ENCODE measurements around the gene PRR5. TPM values are rescaled to one million over a fixed set of nuclear protein-coding genes. Genes with fewer than 3 reads are reported as not detected.

Gene PRR5
- total RNA-seq, 2 experiments from 2014 or later = 0.19 to 1.8 TPM

- POLR2A ChIA-PET = no interaction called here
- CTCF ChIA-PET (ENCODE audit: unreplicated experiment) = no interaction called here
These were observed 42.9 kb upstream of the PRR5 start for GRCh38 chr22:44659140-44659539.

GRCh38 chr22:44660051-44660830, 41.8 kb upstream of the PRR5 start:
- no peak overlapping the region for H3K27ac ChIP-seq (ENCODE audit: low read depth, low read length, poor library complexity, severe bottlenecking)
- POLR2A ChIA-PET = no interaction called here
- H3K4me1 ChIP-seq (ENCODE audit: insufficient read depth, low read length, poor library complexity, severe bottlenecking) = no peaks in the 10 kb centered on the region
- H3K9me2 ChIP-seq (ENCODE audit: insufficient read depth, low read length) = no peaks in the 10 kb centered on the region
- no peaks in the 10 kb centered on the region for H3K79me2 ChIP-seq (ENCODE audit: insufficient read depth, low read depth, low read length)
- no peak for DNase-seq (ENCODE audit: low spot score)
- no peak overlapping the region for H3K4me2 ChIP-seq (ENCODE audit: low read length)
- H3K36me3 ChIP-seq (ENCODE audit: insufficient read depth, low read length) = no peaks in the 10 kb centered on the region
- TF ChIP-seq CTCF (conservative IDR thresholded peaks at IDR 0.05; ENCODE audit: low read length) = no peak
- TF ChIP-seq EZH2phosphoT487 (IDR thresholded peaks at IDR 0.05; ENCODE audit: borderline replicate concordance, low read depth, low read length) = no peak
- CTCF ChIA-PET (ENCODE audit: unreplicated experiment) = no interaction called here
- H2AFZ ChIP-seq (ENCODE audit: low read length) = no peak overlapping the region
- H4K20me1 ChIP-seq (ENCODE audit: insufficient read depth, low read length) = no peaks in the 10 kb centered on the region
- H3K4me3 ChIP-seq (ENCODE audit: low read depth, low read length, poor library complexity, severe bottlenecking) = no peak overlapping the region
- no peaks in the 10 kb centered on the region for H3K9me3 ChIP-seq (ENCODE audit: low read length)
- BruUV-seq (replicated peaks) = no TSS peak
- intact Hi-C loops (cut with micrococcal nuclease; ENCODE audit: unreplicated experiment) = no loop called here

More at GRCh38 chr22:44659140-44659539, 42.9 kb upstream of the PRR5 start:
- no peaks in the 10 kb centered on the region for H3K79me2 ChIP-seq (ENCODE audit: insufficient read depth, low read depth, low read length)
- H3K4me1 ChIP-seq (ENCODE audit: insufficient read depth, low read length, poor library complexity, severe bottlenecking) = no peaks in the 10 kb centered on the region
- no peaks in the 10 kb centered on the region for H3K9me2 ChIP-seq (ENCODE audit: insufficient read depth, low read length)
- H3K27ac ChIP-seq (ENCODE audit: low read depth, low read length, poor library complexity, severe bottlenecking) = no peak overlapping the region
- H3K4me2 ChIP-seq (ENCODE audit: low read length) = no peak overlapping the region
- no peaks in the 10 kb centered on the region for H3K9me3 ChIP-seq (ENCODE audit: low read length)
- no peaks in the 10 kb centered on the region for H4K20me1 ChIP-seq (ENCODE audit: insufficient read depth, low read length)
- H3K36me3 ChIP-seq (ENCODE audit: insufficient read depth, low read length) = no peaks in the 10 kb centered on the region
- no TSS peak for BruUV-seq (replicated peaks)
- no peak overlapping the region for H2AFZ ChIP-seq (ENCODE audit: low read length)
- no peak for DNase-seq (ENCODE audit: low spot score)
- intact Hi-C loops (cut with micrococcal nuclease; ENCODE audit: unreplicated experiment) = no loop called here
- H3K4me3 ChIP-seq (ENCODE audit: low read depth, low read length, poor library complexity, severe bottlenecking) = no peak overlapping the region
- TF ChIP-seq EZH2phosphoT487 (IDR thresholded peaks at IDR 0.05; ENCODE audit: borderline replicate concordance, low read depth, low read length) (no peak), CTCF (conservative IDR thresholded peaks at IDR 0.05; ENCODE audit: low read length) (no peak)

- Histone ChIP-seq H3K9me2 (ENCODE audit: insufficient read depth, low read length) (no peaks in the 10 kb centered on the region), H3K4me3 (ENCODE audit: low read depth, low read length, poor library complexity, severe bottlenecking) (no peak overlapping the region), H4K20me1 (ENCODE audit: insufficient read depth, low read length) (no peaks in the 10 kb centered on the region), H3K9me3 (ENCODE audit: low read length) (no peaks in the 10 kb centered on the region), H2AFZ (ENCODE audit: low read length) (no peak overlapping the region), H3K36me3 (ENCODE audit: insufficient read depth, low read length) (no peaks in the 10 kb centered on the region), H3K27ac (ENCODE audit: low read depth, low read length, poor library complexity, severe bottlenecking) (no peak overlapping the region), H3K79me2 (ENCODE audit: insufficient read depth, low read depth, low read length) (no peaks in the 10 kb centered on the region), H3K4me1 (ENCODE audit: insufficient read depth, low read length, poor library complexity, severe bottlenecking) (no peaks in the 10 kb centered on the region), H3K4me2 (ENCODE audit: low read length) (no peak overlapping the region)
- POLR2A ChIA-PET = interaction anchor here (0.7 kb wide), 1 partner anchor 316 kb away, joined by 3 read pairs; no protein-coding TSS in a partner anchor
- no TSS peak for BruUV-seq (replicated peaks)
- intact Hi-C loops (cut with micrococcal nuclease; ENCODE audit: unreplicated experiment) = no loop called here
- DNase-seq (ENCODE audit: low spot score) = no peak
- CTCF ChIA-PET (ENCODE audit: unreplicated experiment) = no interaction called here
- no peak for TF ChIP-seq CTCF (conservative IDR thresholded peaks at IDR 0.05; ENCODE audit: low read length)
- no peak for TF ChIP-seq EZH2phosphoT487 (IDR thresholded peaks at IDR 0.05; ENCODE audit: borderline replicate concordance, low read depth, low read length)
These were observed 40.9 kb upstream of the PRR5 start for GRCh38 chr22:44661070-44661469.
